Pancreas (tissue), 10 donors: ENCODE data around the gene POLR2L. TPM values are rescaled to one million over a fixed set of nuclear protein-coding genes. Genes with fewer than 3 reads are reported as not detected.

Experiments used
- ATAC-seq, 4 donors: fragments of 200-7000 bp; cut with Tn5 transposase; one replicate each; pipeline versions ENCODE4 v1.8.0 to v1.9.1; 2020; ENCODE audit warnings: mild to moderate bottlenecking in 4 of 4, moderate library complexity in 4 of 4
- DNase-seq, 6 donors: peaks; one replicate each; pipeline ENCODE4 v3.0.0-alpha.2; 2020
- FAIRE-seq: peaks from 2 replicates; lab custom pipeline; 2012; peaks lifted over from hg19 to GRCh38; lab: Jason Lieb, UNC
- H3K27ac ChIP-seq, 4 donors: fragments of 200-600 bp; sonication (generic); 1 replicate in 3 of 4; 2 replicates in 1 of 4; pipeline versions ENCODE4 v1.5.0 to v1.8.0; 2020
- H3K27me3 ChIP-seq, 4 donors: fragments of 200-600 bp; one replicate each; pipeline ENCODE4 v1.8.0; 2021
- H3K36me3 ChIP-seq, 3 donors: fragments of 200-600 bp; sonication (generic) in 1 of 3; one replicate each; pipeline versions ENCODE4 v1.5.0 to v1.8.0; 2020 to 2021
- H3K4me1 ChIP-seq, 3 donors: fragments of 200-600 bp; one replicate each; pipeline ENCODE4 v1.8.0; 2021
- H3K4me3 ChIP-seq, 4 donors: fragments of 200-600 bp; sonication (generic) in 2 of 4; one replicate each; pipeline versions ENCODE4 v1.5.0 to v1.8.0; 2020 to 2021
- H3K9me3 ChIP-seq, 4 donors: fragments of 200-600 bp; one replicate each; pipeline ENCODE4 v1.8.0; 2021
- CTCF ChIP-seq, 4 donors: fragments of 200-600 bp; sonication (generic) in 3 of 4; IDR thresholded peaks; one replicate each; pipeline versions ENCODE4 v1.5.0 to v1.8.0; 2021; ENCODE audit warnings: antibody characterized with exemption in 4 of 4
- WGBS, 2 donors: extraction: QIAGEN DNeasy Blood & Tissue Kit; methylation state at CpG; one replicate each; pipeline ENCODE4 v1.1.7; 2013; 5-methylcytosine and 5-hydroxymethylcytosine counted together
- intact Hi-C, 3 donors: fragments of 100-400 bp; cut with DNase I; formaldehyde crosslinking; loops; one replicate each; pipeline versions ENCODE4 v1.11.1 to v1.14.2; 2022
- polyA plus RNA-seq, 2 donors: library from polyadenylated mRNA; stranded (reverse); fragments of 200-250 nt; gene quantifications; one replicate each; pipeline ENCODE4 v1.2.3, GENCODE V29; 2013
- total RNA-seq, 6 donors: library from RNA; stranded (reverse); fragmentation: NEBNext Ultra II Directional in 4 of 6; extraction: Animal tissue kit (Norgen Biotek cat#: 25700) in 4 of 6; gene quantifications; one replicate each; pipeline versions ENCODE4 v1.2.1 to v1.2.4, GENCODE V29; 2021 to 2023
- donor health status: healthy with polysubstance abuse.
- donor health status: DM: no; HTN: no; CAD: no; lungs with moderate emphysema.
- donor health status: DM: no; HTN: no; CAD: no.
- donor health status: control.
- donor health status: control.
- donor health status: Bipolar disorder and iron deficiency.
- donor health status: DM: yes; HTN: yes; CAD: no.
- donor health status: DM: no; HTN: no; CAD: no.
- donor health status: DM: no; HTN: no; CAD: no.
- donor health status: DM: yes; HTN: yes; CAD: no.

Gene POLR2L
- total and polyA plus RNA-seq, 8 donors, result 62.9 to 110 (median 68.9) TPM

- WGBS, 2 donors, result 1 to 2% methylated on average over 40 to 69 of the region's 69 CpGs
- DNase-seq (peak; percentile 68 to 95 (median 86)), ATAC-seq (peak; percentile 42 to 69 (median 52)), FAIRE-seq (no peak)
- Histone ChIP-seq H3K9me3 (no peaks in the 10 kb centered on the region), H3K4me1 (peaks cover 8 to 17% (median 8%) of the 10 kb centered on the region in 3 donors), H3K4me3 (peak within 1 kb of the TSS; percentile 60 to 85 (median 70)), H3K27me3 (no peaks in the 10 kb centered on the region), H3K27ac (peak within 1 kb of the TSS; percentile 86 to 90 (median 88)), H3K36me3 (peaks cover 0 to 1% (median 0%) of the 10 kb centered on the region in 3 donors)
- peak; percentile 78 to 92 (median 82) for TF ChIP-seq CTCF (IDR thresholded peaks at IDR 0.05)
- intact Hi-C loops, result no loop called here
These were observed 44.1 kb downstream of the POLR2L start, which contains the start of gene SLC25A22 for GRCh38 chr11:798093-798713. SLC25A22 (minus strand) TSS chr11:798281; CDS start chr11:795006, 3,275 bp downstream.

GRCh38 chr11:797296-798092 lies 44.8 kb downstream of the POLR2L start:
- Histone ChIP-seq H3K4me3 (peak overlapping the region; percentile 60 to 85 (median 70)), H3K36me3 (peaks cover 0 to 5% (median 0%) of the 10 kb centered on the region in 3 donors), H3K4me1 (peaks cover 8 to 17% (median 8%) of the 10 kb centered on the region in 3 donors), H3K27me3 (no peaks in the 10 kb centered on the region), H3K27ac (peak overlapping the region; percentile 86 to 90 (median 88)), H3K9me3 (no peaks in the 10 kb centered on the region)
- intact Hi-C loops, result no loop called here
- DNase-seq (peak; percentile 63 to 90 (median 75)), ATAC-seq (peak; percentile 2 to 60 (median 23)), FAIRE-seq (no peak)
- no peak for TF ChIP-seq CTCF (IDR thresholded peaks at IDR 0.05)
- 0% methylated on average over 55 to 57 of the region's 57 CpGs for WGBS, 2 donors

GRCh38 chr11:796565-797295 lies 45.6 kb downstream of the POLR2L start:
- H3K4me1 ChIP-seq, result peaks cover 8 to 17% (median 8%) of the 10 kb centered on the region in 3 donors
- no peak for TF ChIP-seq CTCF (IDR thresholded peaks at IDR 0.05)
- peaks cover 0 to 10% (median 4%) of the 10 kb centered on the region in 3 donors for H3K36me3 ChIP-seq
- peak overlapping the region; percentile 86 to 90 (median 88) for H3K27ac ChIP-seq
- no peaks in the 10 kb centered on the region for H3K9me3 ChIP-seq
- DNase-seq, result peak in 2 of 6 donors; percentile 59 to 82
- no peaks in the 10 kb centered on the region for H3K27me3 ChIP-seq
- H3K4me3 ChIP-seq, result peak overlapping the region; percentile 60 to 85 (median 70)
- intact Hi-C loops, result no loop called here
- WGBS, 2 donors, result 16% methylated on average over 17 to 18 of the region's 18 CpGs
- no peak for ATAC-seq
- FAIRE-seq, result no peak

GRCh38 chr11:795634-796564 lies 46.4 kb downstream of the POLR2L start:
- FAIRE-seq, result no peak
- 1 to 4% methylated on average over 26 of the region's 26 CpGs for WGBS, 2 donors
- intact Hi-C loops, result no loop called here
- Histone ChIP-seq H3K4me1 (peaks cover 8 to 17% (median 8%) of the 10 kb centered on the region in 3 donors), H3K36me3 (peaks cover 0 to 14% (median 4%) of the 10 kb centered on the region in 3 donors), H3K9me3 (no peaks in the 10 kb centered on the region), H3K27ac (peak overlapping the region; percentile 86 to 90 (median 88)), H3K27me3 (no peaks in the 10 kb centered on the region), H3K4me3 (peak overlapping the region; percentile 42 to 85 (median 66))
- peak; percentile 74 to 89 (median 80) for DNase-seq
- ATAC-seq, result peak; percentile 38 to 61 (median 58)
- no peak for TF ChIP-seq CTCF (IDR thresholded peaks at IDR 0.05)
